CD4-positive, alpha-beta T cell treated with Interleukin-4 for 4 hours (primary cell): ENCODE data around the gene DENR.
"Not testable (repeated sequence)": the region's sequence is repeated elsewhere in the genome, so short reads cannot be mapped to it uniquely, and the experiment has no call there.

ENCODE experiments used
- DNase-seq: peaks from one replicate; pipeline ENCODE4 v3.0.0-alpha.2; 2020

Gene DENR

GRCh38 chr12:122752464-122753318 lies at the start of gene DENR:
Gene DENR, plus strand, starts transcription at chr12:122752824. Its CDS starts 878 bp downstream, at chr12:122753702.
- peak; percentile 99 for DNase-seq

GRCh38 chr12:122702890-122703611 lies 49.6 kb upstream of the DENR start, which contains the start of gene HCAR2:
Gene HCAR2, minus strand, starts transcription at chr12:122703357. Its CDS starts 74 bp downstream, at chr12:122703283.
- not testable (repeated sequence) for DNase-seq

- not testable (repeated sequence) for DNase-seq
These were observed 48.8 kb upstream of the DENR start for GRCh38 chr12:122703841-122704240.

DNA sequence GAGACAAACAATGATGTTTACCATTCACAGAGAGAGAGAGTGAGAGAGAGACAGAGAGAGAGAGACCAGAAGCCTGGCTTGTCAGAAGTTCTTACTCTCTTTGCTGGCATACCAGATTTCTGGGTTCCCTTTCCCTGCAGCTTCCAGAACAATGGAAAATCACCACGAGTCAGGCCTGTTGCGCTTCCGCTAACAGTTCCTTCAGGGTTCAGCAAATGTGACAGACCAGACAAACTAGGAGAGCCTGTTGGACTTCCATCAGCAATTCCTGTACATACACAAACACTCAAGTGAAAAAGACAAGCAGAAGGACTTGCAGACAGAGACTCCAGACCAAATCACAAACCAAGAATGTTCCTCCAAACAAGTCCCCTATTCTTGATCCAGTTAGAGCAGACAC lies 43.3 kb upstream of the DENR start:
- not testable (repeated sequence) for DNase-seq

DNA sequence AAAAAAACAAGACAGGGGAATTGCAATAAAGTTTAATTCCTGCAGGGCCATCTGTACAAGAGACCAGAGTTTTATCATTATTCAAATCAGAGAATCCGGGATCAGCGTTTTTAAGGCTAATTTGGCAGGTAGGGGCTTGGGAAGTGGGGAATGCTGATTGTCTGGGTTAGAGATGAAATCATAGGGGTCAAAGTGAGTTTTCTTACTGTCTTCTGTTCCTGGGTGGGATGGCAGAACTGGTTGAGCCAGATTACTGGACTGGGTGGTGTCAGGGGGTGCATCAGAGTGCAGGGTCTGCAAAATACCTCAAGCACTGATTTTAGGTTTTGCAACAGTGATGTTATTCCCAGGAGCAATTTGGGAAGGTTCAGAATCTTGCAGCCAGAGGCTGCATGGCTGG lies 42.3 kb upstream of the DENR start:
- DNase-seq = not testable (repeated sequence)

DNA sequence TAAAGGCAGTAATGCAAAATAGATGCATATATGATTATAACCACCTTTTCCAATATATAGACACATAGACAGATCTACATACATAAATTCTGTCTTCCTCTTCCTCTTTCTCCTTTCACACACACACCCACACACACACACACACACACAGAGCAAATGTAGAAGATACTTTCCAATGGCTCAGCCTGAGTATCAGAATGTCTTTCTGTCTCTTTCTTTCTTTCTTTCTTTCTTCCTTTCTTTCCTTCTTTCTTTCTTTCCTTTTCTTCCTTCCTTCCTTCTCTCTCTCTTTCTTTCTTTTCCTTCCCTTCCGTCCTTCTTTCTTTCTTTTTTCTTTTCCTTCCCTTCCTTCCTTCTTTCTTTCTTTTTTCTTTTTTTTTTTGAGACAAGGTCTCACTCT lies 41.4 kb upstream of the DENR start:
- DNase-seq = not testable (repeated sequence)

DNA sequence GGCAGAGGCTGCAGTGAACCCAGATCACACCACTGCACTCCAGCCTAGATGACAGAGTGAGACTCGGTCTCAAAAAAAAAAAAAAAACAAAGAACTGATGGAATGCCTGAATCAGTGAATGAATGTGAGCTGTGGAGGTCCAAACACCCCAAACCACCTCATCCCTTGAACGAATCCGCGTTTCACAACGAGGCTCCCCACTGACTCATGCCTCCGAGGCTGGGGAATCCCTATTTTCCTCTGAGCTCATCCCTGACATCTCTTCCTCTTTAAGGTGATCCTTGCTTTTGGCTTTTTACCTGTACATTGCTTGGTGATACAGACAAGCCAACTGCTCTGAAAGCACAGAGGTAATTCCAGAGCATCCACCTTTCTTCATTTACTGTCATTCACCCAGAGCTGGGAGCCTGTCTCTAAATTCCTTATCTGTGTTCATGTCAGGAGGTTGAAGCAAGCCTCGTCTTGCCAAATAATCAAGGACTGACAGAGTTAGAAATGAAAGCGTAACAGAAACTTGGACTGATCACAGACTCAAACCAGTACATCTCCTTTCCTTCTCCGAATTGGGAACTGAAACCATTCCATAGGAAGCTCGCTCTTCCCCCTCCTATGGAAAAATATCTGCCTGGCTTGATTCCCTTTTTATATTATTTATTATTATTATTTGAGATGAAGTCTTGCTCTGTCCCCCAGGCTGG lies 39.0 kb upstream of the DENR start:
- DNase-seq = not testable (repeated sequence)

DNA sequence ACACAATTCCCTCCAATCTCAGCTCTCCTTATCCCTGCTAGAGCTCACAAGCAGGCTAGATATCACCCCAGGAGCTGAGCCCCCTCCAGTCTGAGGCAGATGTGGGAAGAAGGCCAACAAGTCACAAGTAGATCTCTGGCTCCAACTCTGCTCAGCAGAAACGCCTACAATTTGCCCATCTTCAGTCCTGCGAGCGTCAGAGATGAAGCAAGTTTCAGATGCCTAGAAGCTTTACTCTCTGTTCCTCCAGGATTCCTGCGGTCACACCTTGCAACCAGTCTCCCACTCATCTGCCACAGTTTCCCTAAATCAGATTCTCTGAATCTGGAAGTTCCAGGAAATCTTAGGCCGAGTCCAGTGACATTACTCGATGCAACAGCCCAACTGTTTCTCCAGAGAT lies 37.4 kb upstream of the DENR start:
- not testable (repeated sequence) for DNase-seq

GRCh38 chr12:122716658-122717057 lies 36.0 kb upstream of the DENR start, which contains the start of gene HCAR3:
Gene HCAR3, minus strand, starts transcription at chr12:122716811. Its CDS starts 74 bp downstream, at chr12:122716737.
- DNase-seq = not testable (repeated sequence)

DNA sequence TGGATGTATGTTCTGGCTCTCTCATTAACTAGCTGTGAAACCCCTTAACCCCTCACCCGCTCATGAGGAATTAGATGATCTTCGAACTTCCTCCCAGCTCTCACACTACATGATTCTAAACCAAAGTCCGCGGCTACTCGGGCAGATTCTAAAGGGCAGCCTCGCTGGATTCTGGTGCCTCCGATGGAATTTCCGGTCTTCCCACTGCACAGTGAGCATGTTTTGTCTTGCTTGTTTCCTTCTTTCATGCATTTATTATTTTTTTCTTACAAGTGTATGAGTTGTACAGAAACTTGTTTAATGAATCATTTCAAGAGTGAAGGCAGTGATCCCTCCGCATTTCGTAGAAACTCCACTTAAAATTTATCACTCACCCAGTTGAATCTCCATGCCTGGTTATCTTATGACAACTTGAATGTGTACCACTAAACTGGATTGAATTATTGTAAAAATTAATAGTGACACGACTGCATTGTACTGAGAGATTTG lies 31.5 kb upstream of the DENR start:
- DNase-seq = no peak

DNA sequence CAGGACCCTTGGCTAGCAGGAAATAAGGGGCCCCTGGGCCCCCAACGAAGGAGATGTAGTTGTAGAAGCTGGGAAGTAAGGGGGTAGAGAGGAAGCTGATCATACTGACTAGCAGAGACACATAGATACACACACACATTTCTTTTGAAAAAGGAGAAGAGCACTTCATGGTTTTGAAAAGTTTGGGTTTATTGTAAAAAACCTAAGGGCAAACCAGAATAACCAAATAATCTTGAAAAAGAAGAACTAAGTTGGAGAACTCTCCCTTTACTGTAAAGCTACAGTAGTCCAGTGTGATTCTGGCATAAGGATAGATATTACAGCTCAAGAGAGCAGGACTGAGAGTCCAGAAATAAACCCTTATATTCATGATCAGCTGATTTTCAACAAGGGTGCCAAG lies 30.2 kb upstream of the DENR start:
- DNase-seq = no peak

GRCh38 chr12:122724641-122725243 lies 27.9 kb upstream of the DENR start:
- DNase-seq = no peak

DNA sequence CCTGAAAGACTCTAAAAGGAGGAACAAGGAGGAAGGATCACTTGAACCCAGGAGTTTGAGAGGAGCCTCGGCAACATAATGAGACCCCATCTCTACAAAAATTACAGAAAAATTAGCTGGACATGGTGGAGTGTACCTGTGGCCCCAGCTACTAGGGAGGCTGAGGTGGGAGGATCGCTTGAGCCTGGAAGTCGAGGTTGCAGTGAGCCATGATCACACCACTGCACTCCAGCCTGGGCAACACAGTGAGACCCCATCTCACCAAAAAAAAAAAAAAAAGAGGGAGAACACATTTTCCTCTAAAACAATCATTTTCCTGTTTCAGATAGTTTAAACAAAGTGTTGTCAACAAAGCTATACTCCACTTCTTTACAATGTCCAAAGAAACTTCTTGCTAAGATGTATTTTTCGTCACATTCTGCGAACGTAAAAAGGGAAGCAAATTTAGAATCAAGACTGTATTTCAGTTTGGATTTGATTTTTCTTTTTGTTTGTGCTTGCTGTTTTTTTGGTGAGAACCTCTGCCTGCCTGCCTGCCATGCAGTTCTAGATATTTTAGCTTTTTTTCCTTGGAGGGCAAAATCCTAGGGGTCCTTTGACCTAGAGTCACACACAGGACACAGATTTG lies 27.1 kb upstream of the DENR start:
- DNase-seq = no peak

- peak; percentile 37 for DNase-seq
These were observed 26.5 kb upstream of the DENR start for GRCh38 chr12:122726080-122726558.

- DNase-seq = no peak
These were observed 22.9 kb upstream of the DENR start for GRCh38 chr12:122729583-122730214.

DNA sequence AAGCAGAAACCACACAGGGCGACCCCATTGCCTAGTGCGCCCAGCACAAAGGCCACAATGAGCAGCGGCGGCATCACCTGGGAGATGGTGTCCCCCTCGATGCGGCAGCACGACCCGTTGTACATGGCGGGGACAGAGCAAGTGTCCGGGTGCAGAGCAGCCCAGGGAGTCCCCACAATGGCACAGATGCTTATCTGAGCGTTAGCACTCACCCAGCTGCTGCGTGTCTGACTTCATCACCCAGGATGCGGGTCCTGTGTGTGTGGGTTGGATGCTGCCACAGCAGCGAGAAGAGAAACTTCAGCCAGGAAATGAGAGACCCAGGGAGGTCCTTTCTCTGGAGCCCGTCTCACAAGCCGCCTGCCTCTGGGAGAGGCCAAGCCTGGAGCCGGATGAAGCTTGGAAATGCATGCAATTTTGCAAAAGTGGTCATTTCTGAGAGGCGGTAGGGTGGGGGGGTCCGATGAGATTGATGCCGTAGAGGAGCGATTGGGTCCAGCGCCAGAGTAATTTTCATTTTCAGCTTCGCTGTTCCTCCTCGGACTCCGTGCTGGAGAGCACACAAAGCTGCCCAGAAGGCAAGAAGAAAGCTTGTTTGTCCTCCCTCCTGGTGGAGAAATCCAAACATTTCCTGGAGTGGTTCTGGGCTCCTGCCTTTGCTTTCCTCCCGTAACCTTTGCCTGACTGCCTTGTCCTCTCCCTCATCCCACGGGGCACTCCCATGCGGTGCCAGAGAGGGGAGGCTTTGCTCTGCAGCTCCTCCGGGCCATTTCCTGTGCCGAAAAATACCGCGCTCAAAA lies 22.2 kb upstream of the DENR start, which contains the start of gene HCAR1:
TSS of gene HCAR1 (minus strand) at position 630 of the 800 bp plus-strand sequence. CDS start at position 125, 505 bp downstream.
- DNase-seq = no peak

- no peak for DNase-seq
These were observed 20.5 kb upstream of the DENR start for GRCh38 chr12:122732170-122732569.

GRCh38 chr12:122732611-122733010 lies 20.0 kb upstream of the DENR start:
- DNase-seq = no peak

DNA sequence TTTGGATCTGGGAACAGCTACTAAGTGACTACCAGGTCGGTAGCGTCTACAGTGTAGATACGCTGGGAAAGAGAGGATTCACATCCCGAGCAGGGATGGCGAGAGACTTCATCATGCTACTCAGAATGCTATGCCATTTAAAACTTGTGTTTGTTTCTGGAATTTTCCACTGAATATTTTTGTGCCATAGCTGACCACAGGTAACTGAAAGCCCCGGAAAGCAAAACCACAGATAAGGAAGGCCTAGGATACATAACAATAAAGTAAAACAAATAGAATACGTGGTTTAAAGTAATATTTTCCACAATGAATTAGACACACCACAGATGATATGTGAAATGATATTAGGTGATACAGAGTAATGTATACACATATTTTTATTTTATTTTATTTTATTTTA lies 14.1 kb upstream of the DENR start:
- DNase-seq = no peak

DNA sequence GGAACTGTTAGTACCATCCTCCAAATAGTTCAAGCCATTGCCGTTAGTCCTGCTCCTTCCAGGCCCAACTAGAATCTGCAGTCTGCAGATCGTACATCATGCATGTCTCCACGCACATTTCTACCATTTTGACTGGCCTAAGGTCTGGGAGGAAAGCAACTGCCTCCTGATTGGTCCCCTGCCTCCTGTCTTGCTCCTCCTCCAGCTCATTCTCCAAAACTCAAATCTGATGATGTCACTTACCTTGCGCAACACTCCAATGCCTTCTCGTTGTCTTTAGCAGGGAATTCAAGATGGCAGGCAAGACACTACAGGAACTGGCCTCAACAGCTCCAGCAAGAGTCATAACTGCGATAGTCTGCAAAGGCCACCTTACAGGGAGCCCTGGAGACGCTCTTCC lies 12.3 kb upstream of the DENR start:
- DNase-seq = no peak
